GF-D8 (cell line): ENCODE results near the gene KLRC4.
"Not testable (repeated sequence)": the region's sequence is repeated elsewhere in the genome, so short reads cannot be mapped to it uniquely, and the experiment has no call there.

ENCODE experiments used
- DNase-seq: peaks from one replicate; lab custom pipeline; 2025; lab: John Stamatoyannopoulos, UW

Gene KLRC4, protein sequence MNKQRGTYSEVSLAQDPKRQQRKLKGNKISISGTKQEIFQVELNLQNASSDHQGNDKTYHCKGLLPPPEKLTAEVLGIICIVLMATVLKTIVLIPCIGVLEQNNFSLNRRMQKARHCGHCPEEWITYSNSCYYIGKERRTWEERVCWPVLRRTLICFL

DNA sequence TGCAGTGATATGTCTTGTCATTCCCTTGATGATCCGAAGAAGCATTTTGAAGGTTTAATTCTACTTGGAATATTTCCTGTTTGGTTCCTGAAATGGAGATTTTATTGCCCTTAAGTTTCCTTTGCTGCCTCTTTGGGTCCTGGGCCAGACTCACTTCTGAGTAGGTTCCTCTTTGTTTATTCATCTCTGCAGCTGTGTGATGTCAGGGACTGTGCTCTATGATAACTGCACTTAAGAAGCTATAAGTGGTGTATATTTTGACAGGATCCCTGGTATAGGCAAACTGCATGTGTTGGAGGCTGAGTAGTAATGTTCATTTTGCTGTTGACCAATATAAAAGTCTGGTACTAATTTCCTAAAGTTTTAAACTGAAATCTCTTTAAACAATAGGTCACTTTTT is at the start of gene KLRC4:
TSS of gene KLRC4 (minus strand) at position 366 of the 400 bp plus-strand sequence. CDS start at position 184, 182 bp downstream.
- peak; percentile 33 for DNase-seq

DNA sequence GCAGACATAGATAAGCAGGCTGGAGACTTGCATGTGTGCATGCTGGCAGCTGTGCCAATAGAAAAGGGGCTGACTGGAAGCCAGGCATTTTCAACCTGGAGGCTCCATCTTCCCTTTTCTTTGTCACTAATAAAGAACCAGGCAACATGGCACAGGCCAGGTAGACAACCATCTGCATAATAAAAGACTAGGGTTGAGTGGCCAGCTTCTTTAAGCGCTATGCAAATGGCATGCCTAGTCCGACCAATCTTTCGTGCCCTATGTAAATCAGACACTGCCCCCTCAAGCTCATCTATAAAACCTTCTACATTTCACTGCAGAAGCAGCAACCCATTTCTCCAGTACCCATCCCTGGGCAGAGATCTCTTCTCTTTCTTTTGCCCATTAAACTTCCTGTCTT is 48.2 kb upstream of the KLRC4 start:
- no peak for DNase-seq

DNA sequence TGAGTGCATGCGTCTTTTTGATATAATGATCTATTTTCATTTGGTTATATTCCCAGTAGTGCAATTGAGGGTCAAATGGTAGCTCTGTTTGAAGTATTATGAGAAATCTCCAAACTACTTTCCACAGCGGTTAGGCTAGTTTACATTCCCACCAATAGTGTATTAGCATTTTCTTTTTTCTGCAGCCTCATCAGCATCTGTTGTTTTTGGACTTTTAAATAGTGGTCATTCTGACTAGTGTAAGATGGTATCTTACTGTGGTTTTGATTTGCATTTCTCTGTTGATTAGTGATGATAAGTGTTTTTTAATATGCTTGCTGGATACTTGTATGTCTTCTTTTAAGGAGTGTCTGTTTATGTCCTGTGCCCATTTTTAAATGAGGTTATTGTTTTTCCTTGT is 47.3 kb upstream of the KLRC4 start:
- no peak for DNase-seq

DNA sequence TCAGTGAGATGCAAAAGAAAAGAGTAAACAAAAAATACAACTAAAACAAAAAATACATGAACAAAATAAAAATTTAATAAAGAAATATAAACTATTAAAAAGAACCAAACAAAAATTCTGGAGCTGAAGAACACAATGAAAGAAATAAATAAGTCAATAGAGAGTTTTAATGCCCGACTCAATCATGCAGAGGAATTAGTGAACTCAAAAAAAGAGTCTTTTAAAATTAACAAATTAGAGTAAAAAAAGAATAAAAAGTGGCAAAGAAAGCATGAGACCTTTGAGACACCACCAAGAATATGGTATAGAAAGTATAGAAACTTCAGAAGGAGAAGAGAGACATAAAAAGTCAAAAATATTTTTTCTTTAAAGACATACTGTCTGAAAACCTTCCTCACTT is 46.2 kb upstream of the KLRC4 start:
- no peak for DNase-seq

DNA sequence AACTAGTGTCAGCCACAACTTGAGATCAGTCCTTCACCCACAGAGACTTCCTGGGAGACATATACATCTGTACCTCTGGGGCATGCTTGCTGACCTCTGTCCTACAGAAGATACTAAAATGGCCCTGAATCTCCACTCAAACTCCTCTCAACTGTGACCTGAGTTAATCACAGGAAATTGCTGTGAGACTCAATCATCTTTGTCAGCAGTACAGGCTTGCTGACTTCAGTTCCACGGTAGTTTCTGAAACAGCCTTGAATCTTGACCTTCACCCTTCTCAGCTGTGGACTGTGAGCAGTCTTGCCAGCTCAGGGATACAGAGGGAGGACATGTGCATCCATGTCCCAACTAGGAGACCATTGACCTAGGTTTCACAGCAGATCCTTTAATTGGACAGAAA is 45.0 kb upstream of the KLRC4 start:
- no peak for DNase-seq

DNA sequence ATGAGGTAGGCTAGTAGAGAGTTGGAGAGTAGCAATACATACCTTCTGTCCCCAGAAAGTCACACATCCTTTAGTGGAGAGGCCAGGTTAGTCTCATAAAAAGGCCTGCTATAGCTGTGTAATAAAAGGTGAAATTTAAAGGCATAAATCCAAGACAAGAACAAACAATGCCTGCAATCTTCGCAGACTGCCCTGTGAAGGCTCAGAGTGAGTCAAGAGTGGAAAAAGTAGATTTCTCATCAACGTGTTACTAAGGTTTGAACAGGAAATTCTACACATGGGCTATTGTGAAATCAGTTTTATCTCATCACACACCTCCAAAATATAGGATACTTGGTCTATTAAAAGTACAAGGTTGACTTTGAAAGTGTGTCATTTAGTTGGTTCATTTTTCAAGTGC is 43.6 kb upstream of the KLRC4 start, which contains the start of gene KLRC1:
TSS of gene KLRC1 (minus strand) at position 222 of the 400 bp plus-strand sequence. CDS start 2,221 bp downstream, outside the sequence.
- DNase-seq, result no peak

DNA sequence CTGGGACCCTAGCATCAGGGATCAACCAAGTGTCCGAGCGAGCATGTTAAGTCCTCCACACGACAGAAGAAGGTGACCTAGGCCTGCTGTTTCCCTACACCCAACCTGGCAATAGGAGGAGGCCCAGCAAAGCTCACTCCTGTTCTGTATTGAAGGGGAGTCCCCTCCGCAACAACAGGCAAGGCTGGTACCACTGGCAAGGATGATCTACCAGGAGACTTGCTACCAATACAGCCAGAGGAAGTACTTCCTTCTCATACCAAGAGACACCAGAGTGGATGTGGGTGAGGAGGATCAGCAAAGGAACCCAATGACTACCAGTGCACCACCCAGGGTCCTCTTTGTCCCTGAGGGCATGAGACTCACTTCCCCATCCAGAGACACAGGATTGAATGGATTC is 38.7 kb upstream of the KLRC4 start:
- no peak for DNase-seq

DNA sequence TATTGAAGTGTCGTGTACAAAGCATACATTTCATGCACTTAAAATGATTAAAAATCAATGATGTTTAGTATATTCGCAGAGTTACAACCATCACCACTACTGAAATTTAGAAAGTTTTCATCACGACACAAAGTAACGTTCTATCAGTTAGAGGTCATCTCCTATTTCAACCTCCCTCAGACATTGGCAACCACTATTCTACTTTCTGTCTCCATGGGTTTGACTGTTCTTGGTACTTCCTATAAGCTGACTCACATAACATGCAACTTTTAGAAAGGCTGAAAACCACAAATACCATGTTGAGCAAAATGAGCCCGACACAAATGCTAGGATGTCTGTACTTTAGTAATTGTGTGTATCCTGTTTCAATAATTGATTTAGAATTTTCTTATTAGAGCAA is 36.5 kb upstream of the KLRC4 start:
- not testable (repeated sequence) for DNase-seq

DNA sequence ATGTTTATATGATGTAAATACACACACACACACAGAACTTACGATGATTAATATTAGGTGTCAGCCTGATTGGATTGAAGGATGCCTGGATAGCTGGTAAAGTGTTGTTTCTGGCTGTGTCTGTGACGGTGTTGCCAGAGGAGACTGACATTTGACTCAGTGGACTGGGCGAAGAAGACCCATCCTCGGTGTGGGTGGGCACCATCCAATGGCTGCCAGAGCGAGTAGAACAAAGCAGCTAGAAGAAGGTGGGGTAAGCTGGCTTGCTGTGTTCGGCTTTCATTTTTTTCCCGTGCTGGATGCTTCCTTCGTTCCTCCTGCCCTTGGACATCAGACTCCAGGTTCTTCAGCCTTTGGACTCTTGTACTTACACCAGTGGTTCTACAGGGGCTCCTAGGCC is 31.6 kb upstream of the KLRC4 start:
- not testable (repeated sequence) for DNase-seq

DNA sequence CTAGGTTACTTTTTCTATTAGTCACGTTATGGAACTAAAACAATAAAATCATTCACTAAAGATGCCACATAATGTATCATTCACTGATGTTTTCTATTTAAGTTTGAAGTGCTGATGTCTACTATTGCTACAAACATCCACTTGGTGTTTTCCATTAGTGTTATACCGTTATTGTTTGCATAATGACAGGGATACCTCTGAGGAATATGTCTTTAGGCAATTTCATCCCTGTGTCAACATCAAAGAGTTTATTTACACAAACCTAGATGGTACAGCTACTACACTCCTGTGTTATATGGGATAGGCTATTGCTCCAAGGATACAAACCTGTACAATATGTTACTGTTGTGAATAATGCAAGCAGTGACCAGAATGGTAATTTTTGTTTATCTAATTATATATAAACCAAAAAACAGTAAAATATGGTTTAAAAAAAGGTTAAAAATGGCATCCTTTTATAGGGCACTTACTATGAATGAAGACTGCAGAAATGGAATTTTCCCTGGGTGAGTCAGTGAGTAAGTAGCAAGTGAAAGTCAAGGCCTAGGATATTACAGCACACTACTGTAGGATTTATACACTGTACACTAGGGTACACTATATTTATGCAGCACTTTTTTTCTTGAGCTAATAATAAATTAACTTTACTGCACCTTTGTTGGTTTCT is 30.2 kb upstream of the KLRC4 start:
- DNase-seq, result not testable (repeated sequence)

DNA sequence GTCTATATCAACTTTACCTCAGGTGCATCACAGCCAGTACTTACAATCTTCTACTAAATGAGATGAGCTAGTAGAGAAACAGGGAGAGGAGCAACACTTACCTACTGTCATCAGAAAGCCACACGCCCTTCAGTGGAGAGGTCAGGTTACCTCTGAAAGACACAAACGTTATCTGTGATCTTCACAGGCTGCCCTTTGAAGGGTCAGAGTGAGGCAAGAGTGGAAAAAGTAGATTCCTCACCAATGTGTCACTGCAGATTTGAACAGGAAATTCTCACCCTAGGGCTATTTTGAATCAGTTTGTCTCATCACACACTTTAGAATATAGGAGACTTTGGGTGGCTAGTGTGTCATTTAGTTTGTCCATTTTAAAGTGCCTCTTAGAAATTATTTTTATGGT is 28.0 kb upstream of the KLRC4 start:
- not testable (repeated sequence) for DNase-seq

DNA sequence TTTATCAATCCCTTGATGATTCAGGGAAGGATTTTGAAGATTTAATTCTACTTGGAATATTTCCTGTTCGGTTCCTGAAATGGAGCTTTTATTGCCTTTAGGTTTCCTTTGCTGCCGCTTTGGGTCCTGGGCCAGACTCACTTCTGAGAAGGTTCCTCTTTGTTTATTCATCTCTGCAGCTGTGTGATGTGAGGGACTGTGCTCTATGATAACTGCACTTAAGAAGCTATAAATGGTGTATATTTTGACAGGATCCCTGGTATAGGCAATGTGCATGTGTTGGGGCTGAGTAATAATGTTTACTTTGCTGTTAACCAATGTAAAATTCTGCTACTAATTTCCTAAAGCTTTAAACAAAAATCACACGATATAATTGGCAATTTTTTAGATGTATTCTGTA is 26.3 kb upstream of the KLRC4 start, which contains the start of gene KLRC2:
TSS of gene KLRC2 (minus strand) at position 195 of the 400 bp plus-strand sequence. CDS start at position 171, 24 bp downstream.
- DNase-seq, result peak; percentile 4

DNA sequence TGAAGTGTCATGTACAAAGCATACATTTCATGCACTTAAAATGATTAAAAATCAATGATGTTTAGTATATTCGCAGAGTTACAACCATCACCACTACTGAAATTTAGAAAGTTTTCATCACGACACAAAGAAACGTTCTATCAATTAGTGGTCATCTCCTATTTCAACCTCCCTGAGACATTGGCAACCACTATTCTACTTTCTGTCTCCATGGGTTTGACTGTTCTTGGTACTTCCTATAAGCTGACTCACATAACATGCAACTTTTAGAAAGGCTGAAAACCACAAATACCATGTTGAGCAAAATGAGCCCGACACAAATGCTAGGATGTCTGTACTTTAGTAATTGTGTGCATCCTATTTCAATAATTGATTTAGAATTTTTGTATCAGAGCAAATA is 21.1 kb upstream of the KLRC4 start:
- DNase-seq, result not testable (repeated sequence)

DNA sequence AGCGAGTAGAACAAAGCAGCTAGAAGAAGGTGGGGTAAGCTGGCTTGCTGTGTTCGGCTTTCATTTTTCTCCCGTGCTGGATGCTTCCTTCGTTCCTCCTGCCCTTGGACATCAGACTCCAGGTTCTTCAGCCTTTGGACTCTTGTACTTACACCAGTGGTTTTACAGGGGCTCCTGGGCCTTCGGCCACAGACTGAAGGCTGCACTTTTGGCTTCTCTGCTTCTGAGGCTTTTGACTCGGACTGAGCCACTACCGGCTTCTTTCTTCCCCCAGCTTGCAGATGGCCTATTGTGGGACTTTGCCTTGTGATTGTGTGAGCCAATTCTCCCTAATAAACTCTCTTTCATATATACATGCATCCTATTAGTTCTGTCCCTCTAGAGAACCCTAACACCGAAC is 16.4 kb upstream of the KLRC4 start:
- not testable (repeated sequence) for DNase-seq

DNA sequence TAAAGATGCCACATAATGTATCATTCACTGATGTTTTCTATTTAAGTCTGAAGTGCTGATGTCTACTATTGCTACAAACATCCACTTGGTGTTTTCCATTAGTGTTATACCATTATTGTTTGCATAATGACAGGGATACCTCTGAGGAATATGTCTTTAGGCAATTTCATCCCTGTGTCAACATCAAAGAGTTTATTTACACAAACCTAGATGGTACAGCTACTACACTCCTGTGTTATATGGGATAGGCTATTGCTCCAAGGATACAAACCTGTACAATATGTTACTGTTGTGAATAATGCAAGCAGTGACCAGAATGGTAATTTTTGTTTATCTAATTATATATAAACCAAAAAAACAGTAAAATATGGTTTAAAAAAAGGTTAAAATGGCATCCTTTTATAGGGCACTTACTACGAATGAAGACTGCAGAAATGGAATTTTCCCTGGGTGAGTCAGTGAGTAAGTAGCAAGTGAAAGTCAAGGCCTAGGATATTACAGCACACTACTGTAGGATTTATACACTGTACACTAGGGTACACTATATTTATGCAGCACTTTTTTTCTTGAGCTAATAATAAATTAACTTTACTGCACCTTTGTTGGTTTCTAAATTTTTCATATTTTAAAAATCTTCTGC is 14.8 kb upstream of the KLRC4 start:
- DNase-seq, result not testable (repeated sequence)

DNA sequence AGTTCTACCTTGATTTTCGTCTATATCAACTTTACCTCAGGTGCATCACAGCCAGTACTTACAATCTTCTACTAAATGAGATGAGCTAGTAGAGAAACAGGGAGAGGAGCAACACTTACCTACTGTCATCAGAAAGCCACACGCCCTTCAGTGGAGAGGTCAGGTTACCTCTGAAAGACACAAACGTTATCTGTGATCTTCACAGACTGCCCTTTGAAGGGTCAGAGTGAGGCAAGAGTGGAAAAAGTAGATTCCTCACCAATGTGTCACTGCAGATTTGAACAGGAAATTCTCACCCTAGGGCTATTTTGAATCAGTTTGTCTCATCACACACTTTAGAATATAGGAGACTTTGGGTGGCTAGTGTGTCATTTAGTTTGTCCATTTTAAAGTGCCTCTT is 12.6 kb upstream of the KLRC4 start:
- not testable (repeated sequence) for DNase-seq

DNA sequence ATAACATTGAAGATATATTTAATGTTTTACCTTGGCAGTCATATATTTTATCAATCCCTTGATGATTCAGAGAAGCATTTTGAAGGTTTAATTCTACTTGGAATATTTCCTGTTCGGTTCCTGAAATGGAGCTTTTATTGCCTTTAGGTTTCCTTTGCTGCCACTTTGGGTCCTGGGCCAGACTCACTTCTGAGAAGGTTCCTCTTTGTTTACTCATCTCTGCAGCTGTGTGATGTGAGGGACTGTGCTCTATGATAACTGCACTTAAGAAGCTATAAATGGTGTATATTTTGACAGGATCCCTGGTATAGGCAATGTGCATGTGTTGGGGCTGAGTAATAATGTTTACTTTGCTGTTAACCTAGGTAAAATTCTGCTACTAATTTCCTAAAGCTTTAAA is 10.8 kb upstream of the KLRC4 start, which contains the start of gene KLRC3:
TSS of gene KLRC3 (minus strand) at position 262 of the 400 bp plus-strand sequence. CDS start at position 217, 45 bp downstream.
- not testable (repeated sequence) for DNase-seq

DNA sequence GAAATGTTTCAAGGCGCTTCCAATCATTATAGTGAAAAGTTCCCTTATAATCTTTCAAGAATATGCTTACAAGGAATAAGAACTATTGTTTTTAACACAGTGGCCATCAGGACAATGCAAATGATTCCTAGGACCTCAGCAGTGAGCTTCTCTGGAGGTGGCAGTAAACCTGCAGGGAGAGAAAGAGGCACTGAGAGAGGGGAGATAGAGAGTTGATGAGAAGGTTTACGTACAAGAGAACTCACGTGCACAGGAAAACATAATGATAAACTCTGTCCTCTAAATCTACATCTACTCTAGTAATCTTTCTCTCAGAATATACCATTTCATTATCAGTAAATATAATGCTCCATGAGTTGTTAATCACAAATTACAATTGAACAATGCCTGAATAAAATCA is 715 bp downstream of the KLRC4 start:
- DNase-seq, result no peak

DNA sequence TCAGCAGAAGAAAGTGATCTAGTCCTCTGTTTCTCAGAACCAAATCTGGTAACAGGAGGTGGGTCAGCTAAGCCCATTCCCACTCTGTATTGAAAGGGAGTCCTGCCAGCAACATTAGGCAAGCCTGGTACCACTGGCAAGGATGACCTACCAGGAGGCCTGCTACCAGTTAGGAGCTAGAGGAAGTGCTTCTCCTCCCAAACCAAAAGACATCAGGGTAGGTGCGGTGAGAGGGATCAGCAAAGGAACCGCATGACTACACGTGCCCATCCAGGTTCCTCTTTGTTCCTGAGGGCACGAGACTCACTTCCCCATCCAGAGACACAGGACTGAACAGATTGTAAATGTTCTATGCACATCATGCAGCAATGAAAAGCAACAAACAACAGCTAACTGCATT is 2.8 kb downstream of the KLRC4 start:
- no peak for DNase-seq

DNA sequence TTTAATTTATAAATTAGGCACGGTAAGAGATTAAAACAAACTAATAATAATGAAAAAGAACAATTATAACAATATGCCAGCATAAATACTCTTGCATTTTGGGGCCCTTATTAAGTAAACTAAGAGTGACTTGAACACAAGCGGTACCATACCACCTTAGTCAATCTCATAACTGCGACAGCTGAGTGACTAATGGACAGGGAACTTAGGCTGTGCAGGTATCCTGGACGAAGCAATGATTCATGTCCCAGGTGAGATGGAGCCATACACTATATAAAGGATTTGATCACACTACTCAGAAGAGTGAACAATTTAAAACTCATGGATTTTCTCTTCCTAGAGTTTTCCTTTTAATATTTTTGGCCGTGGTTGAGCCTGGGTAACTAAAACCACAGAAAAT is 4.3 kb downstream of the KLRC4 start:
- DNase-seq, result no peak

DNA sequence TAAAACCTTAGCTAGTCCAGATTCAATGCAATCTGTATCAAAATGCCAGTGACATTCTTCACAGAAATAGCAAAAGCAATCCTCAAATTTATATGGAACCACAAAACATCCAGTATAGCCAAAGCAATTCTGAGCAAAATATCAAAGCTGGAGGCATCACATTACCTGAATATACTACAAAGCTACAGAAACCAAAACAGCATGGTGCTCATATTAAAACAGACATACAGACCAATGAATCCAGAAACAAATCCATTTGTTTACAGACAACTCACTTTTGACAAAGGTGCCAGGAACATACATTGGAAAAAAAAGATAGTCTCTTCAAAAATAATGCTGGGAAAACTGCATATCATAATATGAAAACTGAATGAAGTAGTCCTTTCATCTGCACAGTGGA is 4.8 kb downstream of the KLRC4 start:
- DNase-seq, result no peak

DNA sequence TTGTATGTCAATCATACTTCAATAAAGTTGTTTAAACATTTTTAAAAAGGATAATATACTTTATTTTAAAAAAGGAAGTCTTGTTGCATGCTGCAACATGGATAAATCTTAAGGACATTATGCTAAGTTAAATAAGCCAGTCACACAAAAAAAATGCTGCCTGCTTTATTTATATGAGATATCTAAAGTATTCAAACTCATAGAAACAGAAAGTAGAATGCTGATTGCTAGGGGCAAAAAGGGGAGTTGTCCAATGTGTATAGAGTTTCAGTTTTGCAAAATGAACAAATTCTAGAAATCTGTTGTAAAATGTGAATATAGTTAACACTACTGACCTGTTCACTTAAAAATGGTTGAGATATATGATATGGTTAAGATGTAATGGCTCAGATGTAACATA is 8.7 kb downstream of the KLRC4 start:
- DNase-seq, result no peak

DNA sequence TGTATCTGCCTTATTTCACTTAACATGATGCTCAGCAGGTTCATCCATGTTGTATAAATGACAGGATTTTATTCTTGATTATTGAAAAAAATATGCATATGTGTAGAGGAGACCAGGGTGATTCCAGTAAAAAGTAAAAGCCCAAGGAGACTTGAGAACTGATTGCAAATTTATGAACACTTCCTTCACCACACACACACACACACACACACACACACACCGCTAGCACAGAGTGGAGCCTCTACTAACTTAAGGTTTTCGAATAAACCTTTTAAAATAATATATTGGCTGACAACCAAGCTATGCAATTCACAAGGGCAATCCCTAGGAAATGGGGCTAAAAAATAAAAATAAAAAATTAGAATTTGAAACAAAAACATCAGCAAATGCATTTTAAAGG is 11.4 kb downstream of the KLRC4 start:
- DNase-seq, result no peak
